Stimulated activated CD8-positive, alpha-beta memory T cell treated with anti-CD3 and anti-CD28 coated beads, Interleukin-2, amount 100 ng/mL, for 1 hour (primary cell): ENCODE results near the gene LNPEP.
"Not testable (repeated sequence)": the region's sequence is repeated elsewhere in the genome, so short reads cannot be mapped to it uniquely, and the experiment has no call there.

ENCODE experiments used
- DNase-seq, 2 donors: peaks; one replicate each; pipeline ENCODE4 v3.0.0-alpha.2; 2020; ENCODE audit warnings: low read depth in 2 of 2

Gene LNPEP

DNA sequence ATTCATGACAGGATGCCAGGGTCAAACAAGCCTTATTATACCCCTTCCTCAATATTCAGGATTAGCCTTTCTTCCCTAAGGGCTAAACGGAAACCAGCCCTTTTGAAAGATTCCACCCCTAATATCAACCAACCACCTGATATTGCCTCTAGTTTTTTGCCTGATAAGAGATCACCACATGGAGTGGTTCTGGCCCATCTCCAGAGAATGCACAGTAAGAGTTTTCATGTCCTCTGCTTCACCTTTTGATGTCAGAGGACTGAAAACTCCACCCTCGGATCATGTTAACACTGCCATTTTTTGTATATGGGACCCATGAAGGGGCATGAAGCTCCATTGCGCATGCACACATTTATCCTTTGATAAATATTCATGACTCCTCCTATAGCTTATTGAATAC is 5.8 kb upstream of the LNPEP start:
- DNase-seq = no peak

GRCh38 chr5:96930589-96930988 is 5.3 kb upstream of the LNPEP start:
- no peak for DNase-seq

DNA sequence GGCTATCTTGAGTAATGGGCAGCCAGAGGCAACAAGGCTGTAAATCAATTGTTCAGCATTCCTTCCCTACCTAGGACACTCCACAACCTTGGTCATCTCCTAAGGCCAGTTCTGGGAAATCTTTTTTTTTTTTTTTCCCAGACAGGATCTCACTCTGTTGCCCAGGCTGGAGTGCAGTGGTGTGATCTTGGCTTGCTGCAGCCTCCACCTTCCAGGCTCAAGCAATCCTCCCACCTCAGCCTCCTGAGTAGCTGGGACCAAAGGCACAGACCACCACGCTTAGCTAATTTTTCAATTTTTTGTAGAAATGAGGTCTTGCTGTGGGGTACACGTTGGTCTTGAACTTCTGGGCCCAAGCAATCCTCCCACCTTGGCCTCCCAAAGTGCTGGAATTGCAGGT is 4.8 kb upstream of the LNPEP start:
- DNase-seq = not testable (repeated sequence)

DNA sequence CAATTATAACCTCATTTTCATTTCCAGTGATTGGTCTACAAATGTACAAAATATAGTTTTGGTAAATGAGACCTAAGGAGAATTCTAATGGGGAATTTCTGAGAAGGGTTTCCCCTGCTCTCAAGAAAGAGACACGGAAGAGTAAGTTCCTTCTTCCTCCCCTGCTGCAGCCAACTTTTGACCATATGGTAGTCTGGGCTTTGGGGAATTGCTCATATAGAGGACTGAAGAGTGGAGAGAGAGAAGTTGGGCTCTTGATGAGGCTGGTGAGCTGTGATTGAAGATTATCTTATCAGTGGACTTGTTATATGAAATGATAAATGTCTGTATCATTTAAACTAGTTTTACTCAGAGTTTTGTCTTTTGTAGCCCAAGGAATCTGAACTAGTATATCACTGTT is 4.3 kb upstream of the LNPEP start:
- no peak for DNase-seq

DNA sequence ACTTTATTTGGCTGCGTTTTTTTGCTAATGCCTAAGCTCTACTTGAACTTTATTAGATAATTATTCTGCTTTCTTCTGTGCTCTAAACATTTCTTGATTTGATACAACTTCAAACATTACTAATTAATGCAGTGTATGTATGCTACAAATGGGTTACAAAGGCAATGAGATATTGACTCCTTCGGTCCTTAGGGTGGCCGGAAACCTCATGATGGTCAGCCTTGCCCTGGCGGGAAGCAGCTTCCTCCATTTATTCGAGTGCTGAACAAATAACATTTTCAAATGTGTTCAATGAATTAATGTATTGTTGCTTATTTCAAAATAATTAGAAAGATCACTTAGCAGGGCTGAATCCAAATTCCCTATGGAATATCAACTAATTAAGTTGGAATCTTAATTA is 3.9 kb upstream of the LNPEP start:
- no peak for DNase-seq

GRCh38 chr5:96933764-96934707 is 1.8 kb upstream of the LNPEP start:
- DNase-seq = no peak

DNA sequence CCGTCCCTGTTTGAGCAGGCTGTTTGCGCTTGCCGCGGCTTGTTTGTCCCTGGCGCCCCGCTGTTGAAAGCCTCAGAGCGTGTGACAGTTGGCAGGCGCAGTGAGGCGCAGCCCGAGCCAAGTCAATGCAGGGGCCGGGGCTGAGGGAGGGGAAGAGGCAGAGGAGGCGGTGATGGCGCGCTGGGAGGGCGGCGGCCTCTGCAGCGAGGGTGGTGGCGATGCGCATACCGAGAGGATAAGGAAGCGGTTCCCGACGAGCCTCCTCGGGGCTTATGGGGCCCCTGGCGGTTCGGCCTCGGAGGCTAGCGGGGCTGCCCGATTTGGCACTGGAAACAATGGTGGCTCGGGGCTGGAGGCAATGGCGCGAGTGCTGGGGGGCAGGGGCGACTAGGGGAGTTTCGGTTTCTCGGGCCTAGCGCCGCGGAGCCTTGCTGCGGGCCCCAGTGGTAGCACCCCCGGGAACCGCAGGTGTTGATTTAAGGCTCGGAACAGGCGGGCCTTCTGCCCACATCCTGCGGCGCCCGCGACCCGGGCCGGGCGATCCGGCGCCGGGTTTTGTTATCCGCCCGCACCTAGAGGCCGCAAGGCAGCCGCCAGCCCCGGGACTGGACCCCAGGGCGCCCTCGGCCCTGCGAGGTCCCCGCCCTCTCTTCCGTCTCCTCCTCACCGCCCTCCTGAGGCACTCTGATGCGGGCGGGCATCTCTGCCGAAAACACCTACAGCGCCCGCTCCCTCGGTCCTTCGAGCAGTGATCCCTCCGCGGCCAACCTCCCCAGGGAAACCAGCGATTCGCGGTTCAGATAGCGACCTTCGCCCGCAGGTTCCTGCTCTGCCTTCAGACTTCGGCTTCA is 947 bp upstream of the LNPEP start:
- peak; percentile 80 to 86 for DNase-seq

- peak; percentile 13 to 22 for DNase-seq
Measured at GRCh38 chr5:96936431-96937320, 796 bp downstream of the LNPEP start.

- DNase-seq = no peak
Measured at GRCh38 chr5:96940586-96940985, 4.7 kb downstream of the LNPEP start.

- no peak for DNase-seq
Measured at GRCh38 chr5:96941140-96941539, 5.3 kb downstream of the LNPEP start.

DNA sequence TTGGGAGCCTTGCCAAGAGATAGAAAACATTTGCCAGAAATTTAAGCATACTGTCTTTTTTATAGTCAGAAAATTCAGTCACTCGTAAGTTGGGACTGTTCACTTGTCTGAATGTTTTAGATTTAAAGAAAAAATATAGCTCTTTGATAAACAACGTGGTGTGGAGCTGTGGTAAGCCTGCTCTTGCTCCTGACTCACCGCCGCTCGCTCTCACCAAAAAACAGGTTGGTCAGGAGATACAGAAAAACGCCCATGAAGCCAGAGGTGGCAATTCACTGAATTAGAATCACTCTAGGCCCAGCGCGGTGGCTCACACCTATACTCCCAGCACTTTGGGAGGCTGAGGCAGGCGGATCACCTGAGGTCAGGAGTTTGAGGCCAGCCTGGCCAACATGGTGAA is 6.2 kb downstream of the LNPEP start:
- DNase-seq = no peak

GRCh38 chr5:96942911-96943310 is 7.0 kb downstream of the LNPEP start:
- DNase-seq = no peak

DNA sequence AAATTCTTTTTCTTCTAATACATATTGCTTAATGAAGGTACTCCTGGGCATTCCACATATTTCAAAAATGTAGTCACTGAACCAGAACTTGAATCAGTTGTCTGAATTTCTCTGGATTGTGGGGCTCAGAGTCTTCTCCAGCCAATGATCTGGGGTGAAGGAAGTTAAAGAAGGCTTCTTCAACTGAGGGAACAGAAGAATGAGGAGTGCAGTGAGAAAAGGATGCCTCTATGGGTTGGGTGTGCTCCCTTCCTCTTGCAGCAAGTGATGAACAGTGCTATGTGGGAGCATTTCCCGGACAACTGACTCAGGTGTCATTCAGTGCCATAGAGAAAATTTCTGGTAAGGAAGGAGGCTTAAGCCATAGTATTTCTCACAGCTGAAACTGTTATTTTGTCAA is 7.9 kb downstream of the LNPEP start:
- DNase-seq = no peak

GRCh38 chr5:96945144-96945897 is 9.4 kb downstream of the LNPEP start:
- DNase-seq = no peak

- no peak for DNase-seq
Measured at GRCh38 chr5:96946381-96946780, 10.5 kb downstream of the LNPEP start.

DNA sequence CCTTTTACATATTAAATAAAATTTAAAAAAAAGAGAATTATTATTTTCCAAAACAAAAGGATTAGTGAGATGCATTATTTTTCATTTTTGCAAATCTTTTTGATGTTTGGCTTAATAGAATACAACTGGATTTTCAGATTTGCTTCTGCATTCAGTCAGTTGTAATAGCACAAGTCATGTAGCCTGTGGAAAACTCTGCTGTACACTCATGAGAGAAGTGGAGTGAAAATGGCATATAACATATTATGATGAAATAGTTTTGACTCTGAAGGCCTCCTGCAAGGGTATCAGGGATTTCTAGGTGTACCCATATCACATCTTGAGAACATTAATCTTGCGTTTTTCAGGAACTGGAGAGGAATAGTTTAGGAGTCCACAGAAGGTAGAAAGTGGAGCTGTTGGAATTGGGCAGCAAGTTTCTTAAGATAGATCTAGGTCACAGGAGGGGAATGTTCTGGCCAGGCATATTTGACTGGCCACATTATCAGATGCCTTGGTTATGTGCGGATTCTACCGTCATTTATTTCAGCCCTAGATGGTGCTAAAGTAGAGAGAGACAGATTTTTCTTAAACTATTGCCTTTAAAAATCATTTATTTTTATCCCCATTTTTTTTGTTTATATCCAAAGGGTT is 16.4 kb downstream of the LNPEP start:
- no peak for DNase-seq

DNA sequence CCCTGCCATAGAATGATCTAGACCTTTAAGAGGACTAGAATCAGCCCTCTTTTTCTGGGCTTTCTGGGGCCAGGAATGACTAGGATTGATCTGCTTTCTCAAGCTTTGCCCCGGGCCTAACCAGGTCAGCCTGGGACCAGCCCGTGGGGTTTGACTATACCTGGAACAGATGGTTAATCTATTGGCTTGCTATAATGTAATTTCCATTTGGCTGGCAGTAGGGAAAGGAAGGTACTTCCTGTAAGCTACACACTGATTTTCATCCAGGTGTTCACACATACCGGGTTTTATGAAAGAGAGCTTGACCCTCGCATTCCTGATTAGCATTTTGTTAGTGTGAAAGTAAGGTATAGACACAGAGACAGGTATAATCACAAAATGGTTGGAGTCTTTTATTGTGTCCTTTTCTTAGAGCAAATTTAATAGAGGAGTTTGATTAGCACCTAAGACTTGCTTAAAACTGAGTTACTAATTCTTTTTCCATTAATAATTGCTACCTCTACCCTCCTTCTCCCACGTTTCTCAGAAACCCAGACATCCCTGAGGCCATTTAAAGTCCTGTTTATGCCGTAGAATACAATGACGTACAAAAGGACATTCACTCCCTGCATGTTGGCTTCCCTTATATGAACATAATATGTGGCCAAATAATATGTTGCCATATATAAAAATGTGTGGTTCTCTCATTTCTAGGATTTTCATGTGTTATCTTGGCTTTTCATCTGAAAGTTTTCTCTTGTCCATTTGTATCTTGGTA is 17.3 kb downstream of the LNPEP start:
- no peak for DNase-seq

DNA sequence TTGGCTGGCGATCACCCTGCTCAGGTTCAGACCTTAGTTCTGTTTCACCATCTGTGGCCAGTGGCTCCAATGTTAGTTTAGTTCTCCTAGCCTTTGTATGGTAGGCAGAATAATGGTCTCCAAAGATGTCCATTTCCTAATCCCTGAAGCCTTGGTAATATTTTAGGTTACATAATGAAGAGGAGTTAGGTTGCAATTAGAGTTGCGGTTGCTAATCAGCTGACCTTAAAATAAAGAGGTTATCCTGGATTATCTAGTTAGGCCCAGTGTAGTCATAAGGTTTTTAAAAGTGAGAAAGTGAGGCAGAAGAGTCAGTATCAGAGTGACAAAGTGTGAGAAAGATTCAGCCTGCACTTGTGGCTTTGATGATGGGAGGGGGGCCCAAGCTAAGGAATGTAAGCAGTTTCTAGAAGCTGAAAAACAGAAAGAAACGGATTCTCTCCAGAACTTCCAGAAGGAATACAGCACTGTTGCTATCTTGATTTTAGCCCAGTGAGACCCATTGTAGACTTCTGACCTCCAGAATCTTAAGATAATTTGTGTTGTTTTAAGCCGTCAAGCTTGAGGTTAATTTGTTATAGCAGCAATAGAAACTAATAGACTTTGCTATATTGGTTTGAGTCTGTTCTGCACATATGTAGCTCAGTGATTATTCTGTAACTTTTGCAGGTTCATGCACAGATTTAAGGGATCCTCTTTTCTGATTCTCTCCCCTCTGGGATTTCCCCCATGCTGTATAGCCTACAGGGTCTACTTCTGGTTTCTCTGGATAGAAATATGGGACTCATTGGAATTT is 21.6 kb downstream of the LNPEP start:
- no peak for DNase-seq

GRCh38 chr5:96958977-96959376 is 23.1 kb downstream of the LNPEP start:
- no peak for DNase-seq
